ENCODE measurements around the gene AHCYL2.

The AHCYL2 gene

GRCh38 chr7:129193892-129194291, 30.9 kb upstream of the AHCYL2 start:
- Histone ChIP-seq H3K4me1 (ENCODE audit: control insufficient read depth, insufficient read depth, low read length, unreplicated experiment) (no peaks in the 10 kb centered on the region), H3K27ac (ENCODE audit: low read depth, low read length) (no peak overlapping the region), H3K79me2 (ENCODE audit: control insufficient read depth, insufficient read depth, low read length, unreplicated experiment) (no peaks in the 10 kb centered on the region), H2AFZ (ENCODE audit: low read length, unreplicated experiment) (no peak overlapping the region), H3K4me3 (ENCODE audit: low read depth, low read length) (no peak overlapping the region), H3K36me3 (ENCODE audit: insufficient read depth, low read length) (no peaks in the 10 kb centered on the region), H3K27me3 (ENCODE audit: insufficient read depth, low read length) (peaks cover 3% of the 10 kb centered on the region; the same call in 1 of the 2 replicates)

GRCh38 chr7:129197771-129198170, 27.1 kb upstream of the AHCYL2 start:
- H3K27ac ChIP-seq (ENCODE audit: low read depth, low read length) = no peak overlapping the region
- no peaks in the 10 kb centered on the region for H3K79me2 ChIP-seq (ENCODE audit: control insufficient read depth, insufficient read depth, low read length, unreplicated experiment)
- H3K4me3 ChIP-seq (ENCODE audit: low read depth, low read length) = no peak overlapping the region
- H3K27me3 ChIP-seq (ENCODE audit: insufficient read depth, low read length) = no peaks in the 10 kb centered on the region
- H3K4me1 ChIP-seq (ENCODE audit: control insufficient read depth, insufficient read depth, low read length, unreplicated experiment) = no peaks in the 10 kb centered on the region
- H2AFZ ChIP-seq (ENCODE audit: low read length, unreplicated experiment) = no peak overlapping the region
- no peaks in the 10 kb centered on the region for H3K36me3 ChIP-seq (ENCODE audit: insufficient read depth, low read length)

GRCh38 chr7:129199406-129199805, 25.4 kb upstream of the AHCYL2 start:
- H3K79me2 ChIP-seq (ENCODE audit: control insufficient read depth, insufficient read depth, low read length, unreplicated experiment) = no peaks in the 10 kb centered on the region
- H3K4me3 ChIP-seq (ENCODE audit: low read depth, low read length) = no peak overlapping the region
- H2AFZ ChIP-seq (ENCODE audit: low read length, unreplicated experiment) = no peak overlapping the region
- no peak overlapping the region for H3K27ac ChIP-seq (ENCODE audit: low read depth, low read length)
- no peaks in the 10 kb centered on the region for H3K36me3 ChIP-seq (ENCODE audit: insufficient read depth, low read length)
- no peaks in the 10 kb centered on the region for H3K27me3 ChIP-seq (ENCODE audit: insufficient read depth, low read length)
- no peaks in the 10 kb centered on the region for H3K4me1 ChIP-seq (ENCODE audit: control insufficient read depth, insufficient read depth, low read length, unreplicated experiment)

DNA sequence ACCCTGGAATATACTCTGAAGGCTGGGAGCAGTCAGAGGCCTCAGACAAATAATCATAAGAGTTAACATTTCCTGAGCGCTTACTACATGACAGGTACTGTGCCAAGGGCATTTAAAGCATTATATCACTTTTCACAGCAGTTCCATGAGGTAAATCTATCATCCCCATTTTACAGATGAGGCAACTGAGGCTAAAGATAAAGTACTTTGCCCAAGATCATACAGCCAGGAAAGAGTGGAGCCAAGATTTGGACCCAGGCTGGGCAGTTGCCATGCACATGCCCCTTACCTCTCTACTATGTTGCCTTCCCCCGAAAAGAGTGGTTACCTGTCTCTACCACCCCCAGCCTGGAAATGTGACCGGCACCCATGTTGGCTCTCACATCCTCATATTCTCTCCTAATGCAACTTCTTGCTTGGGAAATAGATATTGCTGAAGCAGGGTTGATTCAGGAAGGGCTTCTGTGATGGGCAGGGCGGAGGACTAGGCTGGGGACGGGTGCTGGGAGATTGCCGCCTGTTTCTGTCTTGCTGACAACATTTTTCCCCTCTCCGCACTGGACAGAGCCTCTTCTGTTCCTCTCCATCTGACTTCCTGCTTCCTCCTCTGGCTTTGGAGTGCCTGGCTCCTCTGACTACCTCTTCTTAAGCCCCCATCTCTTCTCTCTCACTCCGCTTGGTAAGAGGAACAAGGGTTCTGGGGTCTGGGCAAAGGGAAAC, 22.6 kb upstream of the AHCYL2 start:
- Histone ChIP-seq H3K36me3 (ENCODE audit: insufficient read depth, low read length) (no peaks in the 10 kb centered on the region), H3K4me1 (ENCODE audit: control insufficient read depth, insufficient read depth, low read length, unreplicated experiment) (no peaks in the 10 kb centered on the region), H3K79me2 (ENCODE audit: control insufficient read depth, insufficient read depth, low read length, unreplicated experiment) (no peaks in the 10 kb centered on the region), H3K27ac (ENCODE audit: low read depth, low read length) (no peak overlapping the region), H2AFZ (ENCODE audit: low read length, unreplicated experiment) (no peak overlapping the region), H3K27me3 (ENCODE audit: insufficient read depth, low read length) (no peaks in the 10 kb centered on the region), H3K4me3 (ENCODE audit: low read depth, low read length) (no peak overlapping the region)

DNA sequence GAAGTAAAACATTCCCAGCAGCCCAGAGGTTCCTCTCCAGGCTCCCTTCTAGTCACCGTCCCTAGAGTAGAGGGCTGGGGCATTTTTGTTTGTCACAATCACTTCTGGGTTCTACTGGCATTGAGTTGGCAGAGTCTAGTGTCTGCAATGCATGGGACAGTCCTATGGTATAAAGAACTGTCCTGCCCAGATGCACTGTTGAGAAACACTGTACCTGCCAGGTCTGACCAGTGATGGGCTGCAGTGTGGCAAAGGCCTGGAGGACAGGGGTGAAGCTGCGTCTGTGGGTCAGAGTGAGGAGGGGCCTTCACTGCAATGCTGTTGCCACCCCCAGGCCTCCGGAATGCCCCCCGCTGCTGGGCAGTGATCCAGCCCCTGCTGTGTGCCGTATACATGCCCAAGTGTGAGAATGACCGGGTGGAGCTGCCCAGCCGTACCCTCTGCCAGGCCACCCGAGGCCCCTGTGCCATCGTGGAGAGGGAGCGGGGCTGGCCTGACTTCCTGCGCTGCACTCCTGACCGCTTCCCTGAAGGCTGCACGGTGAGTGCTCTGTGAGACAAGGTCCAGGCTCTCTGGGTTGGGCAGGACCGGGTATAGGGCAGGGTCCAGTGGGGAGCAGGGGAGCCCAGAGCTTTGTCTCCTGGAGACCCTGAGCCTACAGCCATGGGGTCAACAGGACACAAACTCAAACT, 21.6 kb upstream of the AHCYL2 start:
- Histone ChIP-seq H3K27me3 (ENCODE audit: insufficient read depth, low read length) (no peaks in the 10 kb centered on the region), H3K27ac (ENCODE audit: low read depth, low read length) (no peak overlapping the region), H2AFZ (ENCODE audit: low read length, unreplicated experiment) (no peak overlapping the region), H3K36me3 (ENCODE audit: insufficient read depth, low read length) (no peaks in the 10 kb centered on the region), H3K4me3 (ENCODE audit: low read depth, low read length) (no peak overlapping the region), H3K79me2 (ENCODE audit: control insufficient read depth, insufficient read depth, low read length, unreplicated experiment) (no peaks in the 10 kb centered on the region), H3K4me1 (ENCODE audit: control insufficient read depth, insufficient read depth, low read length, unreplicated experiment) (no peaks in the 10 kb centered on the region)

GRCh38 chr7:129205126-129205818, 19.6 kb upstream of the AHCYL2 start:
- Histone ChIP-seq H3K36me3 (ENCODE audit: insufficient read depth, low read length) (no peaks in the 10 kb centered on the region), H3K4me3 (ENCODE audit: low read depth, low read length) (no peak overlapping the region), H3K4me1 (ENCODE audit: control insufficient read depth, insufficient read depth, low read length, unreplicated experiment) (no peaks in the 10 kb centered on the region), H3K79me2 (ENCODE audit: control insufficient read depth, insufficient read depth, low read length, unreplicated experiment) (no peaks in the 10 kb centered on the region), H2AFZ (ENCODE audit: low read length, unreplicated experiment) (no peak overlapping the region), H3K27ac (ENCODE audit: low read depth, low read length) (no peak overlapping the region), H3K27me3 (ENCODE audit: insufficient read depth, low read length) (no peaks in the 10 kb centered on the region)

DNA sequence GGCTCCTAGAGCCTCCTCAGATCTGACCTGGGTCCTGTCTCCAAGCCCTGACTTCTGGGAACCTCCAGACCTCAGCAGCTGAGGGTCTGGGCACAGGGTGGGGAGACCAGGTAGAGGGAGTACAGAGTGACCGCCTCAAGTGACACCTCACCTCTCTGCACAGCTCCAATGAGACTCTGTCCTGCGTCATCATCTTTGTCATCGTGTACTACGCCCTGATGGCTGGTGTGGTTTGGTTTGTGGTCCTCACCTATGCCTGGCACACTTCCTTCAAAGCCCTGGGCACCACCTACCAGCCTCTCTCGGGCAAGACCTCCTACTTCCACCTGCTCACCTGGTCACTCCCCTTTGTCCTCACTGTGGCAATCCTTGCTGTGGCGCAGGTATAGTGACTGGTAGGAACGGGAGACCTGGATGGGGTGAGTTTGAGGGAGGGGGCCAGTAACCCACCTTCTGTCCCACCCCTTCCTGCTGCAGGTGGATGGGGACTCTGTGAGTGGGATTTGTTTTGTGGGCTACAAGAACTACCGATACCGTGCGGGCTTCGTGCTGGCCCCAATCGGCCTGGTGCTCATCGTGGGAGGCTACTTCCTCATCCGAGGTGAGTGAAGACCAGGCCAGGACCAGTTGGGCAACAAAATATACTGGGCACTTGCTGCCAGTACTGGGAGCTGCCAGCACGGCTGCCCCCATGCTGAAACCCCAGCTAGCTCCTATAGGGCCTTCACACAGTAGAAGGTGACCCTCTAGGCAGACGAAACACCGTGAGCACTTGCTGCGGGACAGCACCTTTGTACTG, 18.6 kb upstream of the AHCYL2 start:
- no peaks in the 10 kb centered on the region for H3K27me3 ChIP-seq (ENCODE audit: insufficient read depth, low read length)
- no peaks in the 10 kb centered on the region for H3K36me3 ChIP-seq (ENCODE audit: insufficient read depth, low read length)

DNA sequence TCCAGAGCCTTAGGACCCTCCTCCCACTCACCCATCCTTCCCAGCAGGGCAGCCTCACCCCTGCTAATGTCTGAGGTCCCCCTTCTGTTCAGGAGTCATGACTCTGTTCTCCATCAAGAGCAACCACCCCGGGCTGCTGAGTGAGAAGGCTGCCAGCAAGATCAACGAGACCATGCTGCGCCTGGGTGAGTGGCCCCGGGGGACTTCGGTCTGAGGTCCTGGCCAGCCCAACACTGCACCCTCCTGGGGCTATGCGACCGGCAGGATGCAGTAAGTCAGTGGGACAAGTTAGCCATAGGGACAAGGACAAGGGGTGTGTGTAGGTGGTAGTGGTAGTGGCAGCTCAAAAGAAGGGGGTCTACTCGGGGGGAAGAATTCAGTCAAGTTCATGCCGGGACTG, 16.2 kb upstream of the AHCYL2 start:
- no peak overlapping the region for H2AFZ ChIP-seq (ENCODE audit: low read length, unreplicated experiment)
- no peaks in the 10 kb centered on the region for H3K36me3 ChIP-seq (ENCODE audit: insufficient read depth, low read length)
- H3K4me3 ChIP-seq (ENCODE audit: low read depth, low read length) = no peak overlapping the region
- no peaks in the 10 kb centered on the region for H3K4me1 ChIP-seq (ENCODE audit: control insufficient read depth, insufficient read depth, low read length, unreplicated experiment)
- H3K27ac ChIP-seq (ENCODE audit: low read depth, low read length) = no peak overlapping the region
- no peaks in the 10 kb centered on the region for H3K79me2 ChIP-seq (ENCODE audit: control insufficient read depth, insufficient read depth, low read length, unreplicated experiment)
- H3K27me3 ChIP-seq (ENCODE audit: insufficient read depth, low read length) = no peaks in the 10 kb centered on the region

More for the DNA sequence above, 18.6 kb upstream of the AHCYL2 start:
- H3K4me3 ChIP-seq (ENCODE audit: low read depth, low read length) = no peak overlapping the region
- H3K4me1 ChIP-seq (ENCODE audit: control insufficient read depth, insufficient read depth, low read length, unreplicated experiment) = no peaks in the 10 kb centered on the region
- no peak overlapping the region for H2AFZ ChIP-seq (ENCODE audit: low read length, unreplicated experiment)
- no peak overlapping the region for H3K27ac ChIP-seq (ENCODE audit: low read depth, low read length)
- no peaks in the 10 kb centered on the region for H3K79me2 ChIP-seq (ENCODE audit: control insufficient read depth, insufficient read depth, low read length, unreplicated experiment)

DNA sequence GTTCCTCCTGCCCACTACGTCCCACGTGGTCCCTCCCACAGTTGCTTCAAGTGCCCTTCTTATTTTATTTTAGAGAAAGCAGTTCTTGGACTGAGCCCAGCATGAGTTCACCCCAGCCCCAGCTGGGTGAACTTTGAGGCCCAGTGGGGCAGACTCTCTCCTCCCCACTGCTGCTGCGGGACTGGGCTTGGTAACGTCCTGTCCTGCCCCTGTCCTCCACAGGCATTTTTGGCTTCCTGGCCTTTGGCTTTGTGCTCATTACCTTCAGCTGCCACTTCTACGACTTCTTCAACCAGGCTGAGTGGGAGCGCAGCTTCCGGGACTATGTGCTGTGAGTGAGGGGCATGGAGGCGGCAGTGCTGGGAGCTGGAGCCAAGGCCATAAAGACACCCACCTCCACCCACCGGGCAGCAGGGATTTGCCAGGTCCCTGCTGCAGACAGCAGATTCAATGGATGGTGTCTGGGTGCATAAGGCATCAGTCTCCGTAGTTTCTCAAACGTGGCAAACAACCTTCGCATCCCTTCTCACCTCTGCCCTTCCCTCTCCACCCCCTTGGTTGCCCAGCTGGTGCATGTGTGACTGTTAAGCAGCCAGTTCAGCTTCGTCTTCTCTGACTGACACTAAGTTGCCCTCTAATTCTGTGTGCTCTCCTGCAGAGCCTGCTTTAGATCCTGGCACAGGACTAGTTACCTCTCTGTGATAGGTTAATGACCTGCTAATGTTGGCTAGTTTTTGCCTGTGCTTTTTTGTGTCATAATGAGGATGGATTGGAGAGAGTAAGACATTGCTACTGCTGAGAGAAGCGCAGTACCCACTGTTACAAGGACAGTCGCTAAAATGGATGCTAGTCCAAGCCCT, 15.5 kb upstream of the AHCYL2 start:
- H3K27me3 ChIP-seq (ENCODE audit: insufficient read depth, low read length) = no peaks in the 10 kb centered on the region
- H3K27ac ChIP-seq (ENCODE audit: low read depth, low read length) = no peak overlapping the region
- no peak overlapping the region for H3K4me3 ChIP-seq (ENCODE audit: low read depth, low read length)
- H3K79me2 ChIP-seq (ENCODE audit: control insufficient read depth, insufficient read depth, low read length, unreplicated experiment) = no peaks in the 10 kb centered on the region
- H2AFZ ChIP-seq (ENCODE audit: low read length, unreplicated experiment) = no peak overlapping the region
- no peaks in the 10 kb centered on the region for H3K36me3 ChIP-seq (ENCODE audit: insufficient read depth, low read length)
- no peaks in the 10 kb centered on the region for H3K4me1 ChIP-seq (ENCODE audit: control insufficient read depth, insufficient read depth, low read length, unreplicated experiment)

Measured in ACC112 (cell line).